Stomach (tissue), 9 donors: Measurements from ENCODE around the gene ZNF8. TPM values are rescaled to one million over a fixed set of nuclear protein-coding genes. Genes with fewer than 3 reads are reported as not detected.

Source experiments
- DNase-seq, 2 donors: peaks; one replicate each; pipeline versions ENCODE4 v3.0.0 to v3.0.0-alpha.2; 2013 to 2019
- H3K27ac ChIP-seq, 5 donors: fragments of 200-600 bp in 4 of 5; sonication (generic) in 4 of 5; one replicate each; pipeline ENCODE4 v1.5.1; 2013 to 2019; ENCODE audit warnings: mild to moderate bottlenecking in 1 of 5, moderate library complexity in 1 of 5
- H3K27me3 ChIP-seq, 3 donors: fragments of 200-600 bp; sonication (generic); one replicate each; pipeline ENCODE4 v1.5.1; 2017 to 2019; ENCODE audit warnings: mixed run types in 1 of 3
- H3K36me3 ChIP-seq, 4 donors: fragments of 200-600 bp; sonication (generic); 1 replicate in 3 of 4; 2 replicates in 1 of 4; pipeline ENCODE4 v1.5.1; 2016 to 2019
- H3K4me1 ChIP-seq, 4 donors: fragments of 200-600 bp; sonication (generic); one replicate each; pipeline ENCODE4 v1.5.1; 2016 to 2019
- H3K4me3 ChIP-seq, 4 donors: fragments of 200-600 bp; sonication (generic) in 3 of 4; one replicate each; pipeline ENCODE4 v1.5.1; 2016 to 2019; ENCODE audit warnings: mild to moderate bottlenecking in 1 of 4
- H3K9me3 ChIP-seq, 4 donors: fragments of 200-600 bp; sonication (generic); one replicate each; pipeline ENCODE4 v1.5.1; 2016 to 2019
- CTCF ChIP-seq, 7 experiments: fragments of 450-650 bp in 4 of 7; fragments of 200-600 bp in 3 of 7; sonication (generic) in 3 of 7; IDR thresholded peaks; one replicate each; pipeline ENCODE4 v1.5.1; 2016 to 2019; ENCODE audit warnings: antibody characterized with exemption in 7 of 7, control low read depth in 2 of 7, mild to moderate bottlenecking in 1 of 7
- EP300 ChIP-seq: sonication (generic); formaldehyde crosslinking; IDR thresholded peaks from one replicate; pipeline ENCODE4 v1.6.1; 2017; ENCODE audit warnings: antibody characterized with exemption
- POLR2A ChIP-seq, 4 donors: fragments of 450-650 bp; IDR thresholded peaks; one replicate each; pipeline ENCODE4 v1.6.1; 2016; ENCODE audit warnings: antibody characterized with exemption in 4 of 4, control low read depth in 2 of 4, mild to moderate bottlenecking in 1 of 4, moderate library complexity in 1 of 4
- POLR2AphosphoS5 ChIP-seq, 3 donors: sonication (generic); formaldehyde crosslinking; IDR thresholded peaks; one replicate each; pipeline ENCODE4 v1.6.1; 2016; ENCODE audit warnings: antibody characterized with exemption in 3 of 3
- WGBS, 5 donors: extraction: QIAGEN DNeasy Blood & Tissue Kit in 3 of 5; methylation state at CpG; one replicate each; pipeline versions ENCODE4 v1.1.5 to v1.1.7; 2013 to 2018; 5-methylcytosine and 5-hydroxymethylcytosine counted together
- intact Hi-C: fragments of 100-400 bp; cut with DNase I; formaldehyde crosslinking; loops from one replicate; pipeline ENCODE4 v1.15.1; 2023; ENCODE audit warnings: low total_unique reads
- polyA plus RNA-seq, 3 donors: library from polyadenylated mRNA; stranded (reverse); fragments of 200-250 nt; gene quantifications; one replicate each; pipeline ENCODE4 v1.2.3, GENCODE V29; 2013
- total RNA-seq, 5 donors: library from RNA; depleted of rRNA; stranded (reverse); fragments of >200 nt; gene quantifications; one replicate each; pipeline versions ENCODE4 v1.1.0 to v1.2.3, GENCODE V29; 2014 to 2016
- donor health status: healthy with polysubstance abuse.
- donor health status: Bipolar disorder and iron deficiency.
- donor health status: healthy.

Gene ZNF8
- total and polyA plus RNA-seq, 8 donors = 0.81 to 9.0 (median 2.5) TPM

GRCh38 chr19:58294743-58295374 is 16.1 kb downstream of the ZNF8 start:
- TF ChIP-seq POLR2A (IDR thresholded peaks at IDR 0.05) (no peak), CTCF (IDR thresholded peaks at IDR 0.05) (no peak), POLR2AphosphoS5 (IDR thresholded peaks at IDR 0.05) (no peak), EP300 (no peak)
- DNase-seq = no peak
- peaks cover 58 to 100% (median 92%) of the 10 kb centered on the region in 4 donors for H3K36me3 ChIP-seq

GRCh38 chr19:58296104-58296503 is 17.3 kb downstream of the ZNF8 start:
- intact Hi-C loops = no loop called here
- Histone ChIP-seq H3K27me3 (no peaks in the 10 kb centered on the region), H3K27ac (no peak overlapping the region), H3K4me1 (no peaks in the 10 kb centered on the region), H3K36me3 (peaks cover 58 to 100% (median 94%) of the 10 kb centered on the region in 4 donors), H3K9me3 (peaks cover 19 to 99% (median 71%) of the 10 kb centered on the region in 4 donors), H3K4me3 (no peak overlapping the region)
- DNase-seq = no peak
- 85 to 98% (median 95%) methylated on average over 7 of the region's 7 CpGs for WGBS, 5 donors
- TF ChIP-seq CTCF (IDR thresholded peaks at IDR 0.05) (no peak), POLR2A (IDR thresholded peaks at IDR 0.05) (no peak), EP300 (no peak), POLR2AphosphoS5 (IDR thresholded peaks at IDR 0.05) (no peak)

More at GRCh38 chr19:58294743-58295374, 16.1 kb downstream of the ZNF8 start:
- WGBS, 5 donors = 98 to 100% (median 99%) methylated on average over 18 to 22 of the region's 22 CpGs
- H3K4me1 ChIP-seq = no peaks in the 10 kb centered on the region
- H3K27me3 ChIP-seq = no peaks in the 10 kb centered on the region
- H3K9me3 ChIP-seq = peaks cover 19 to 99% (median 66%) of the 10 kb centered on the region in 4 donors
- H3K4me3 ChIP-seq = no peak overlapping the region
- no peak overlapping the region for H3K27ac ChIP-seq
- intact Hi-C loops = no loop called here

GRCh38 chr19:58300620-58301019 is 21.9 kb downstream of the ZNF8 start:
- WGBS, 5 donors = 95 to 99% (median 98%) methylated on average over 7 of the region's 7 CpGs
- H3K36me3 ChIP-seq = peaks cover 20 to 60% (median 54%) of the 10 kb centered on the region in 4 donors
- H3K27ac ChIP-seq = no peak overlapping the region
- intact Hi-C loops = no loop called here
- H3K9me3 ChIP-seq = peaks cover 0 to 61% (median 36%) of the 10 kb centered on the region in 4 donors
- TF ChIP-seq POLR2A (IDR thresholded peaks at IDR 0.05) = no peak
- no peak for TF ChIP-seq CTCF (IDR thresholded peaks at IDR 0.05)
- no peak for TF ChIP-seq POLR2AphosphoS5 (IDR thresholded peaks at IDR 0.05)
- TF ChIP-seq EP300 = no peak
- no peak for DNase-seq
- peaks cover under 1 to 7% (median 5%) of the 10 kb centered on the region in 4 donors for H3K4me1 ChIP-seq
- H3K4me3 ChIP-seq = no peak overlapping the region
- H3K27me3 ChIP-seq = no peaks in the 10 kb centered on the region

GRCh38 chr19:58304255-58304654 is 25.5 kb downstream of the ZNF8 start:
- peak overlapping the region in 4 of 5 donors; percentile 90 to 93 (median 90) for H3K27ac ChIP-seq
- WGBS, 5 donors = 84 to 91% (median 86%) methylated on average over 7 of the region's 7 CpGs
- H3K4me3 ChIP-seq = no peak overlapping the region
- intact Hi-C loops = no loop called here
- peaks cover 9 to 42% (median 24%) of the 10 kb centered on the region in 4 donors for H3K4me1 ChIP-seq
- H3K9me3 ChIP-seq = peaks cover 0 to 25% (median 15%) of the 10 kb centered on the region in 4 donors
- TF ChIP-seq CTCF (IDR thresholded peaks at IDR 0.05) (no peak), POLR2AphosphoS5 (IDR thresholded peaks at IDR 0.05) (no peak), EP300 (no peak), POLR2A (IDR thresholded peaks at IDR 0.05) (no peak)
- no peak for DNase-seq
- H3K36me3 ChIP-seq = peaks cover 8 to 52% (median 51%) of the 10 kb centered on the region in 4 donors
- H3K27me3 ChIP-seq = no peaks in the 10 kb centered on the region
